Suprapubic skin (tissue), 4 donors: ENCODE results near the gene C19orf12. TPM values are rescaled to one million over a fixed set of nuclear protein-coding genes. Genes with fewer than 3 reads are reported as not detected.

Source experiments
- DNase-seq, 2 donors: peaks; one replicate each; pipeline ENCODE4 v3.0.0-alpha.2; 2019; ENCODE audit warnings: low spot score in 2 of 2
- H3K27ac ChIP-seq: fragments of 200-600 bp; sonication (generic); one replicate; pipeline ENCODE4 v1.5.1; 2019
- H3K27me3 ChIP-seq: fragments of 200-600 bp; sonication (generic); one replicate; pipeline ENCODE4 v1.5.1; 2019
- H3K36me3 ChIP-seq: fragments of 200-600 bp; sonication (generic); one replicate; pipeline ENCODE4 v1.5.1; 2019
- H3K4me1 ChIP-seq: fragments of 200-600 bp; sonication (generic); one replicate; pipeline ENCODE4 v1.5.1; 2019
- H3K4me3 ChIP-seq: fragments of 200-600 bp; sonication (generic); one replicate; pipeline ENCODE4 v1.5.1; 2019; ENCODE audit warnings: mild to moderate bottlenecking
- H3K9me3 ChIP-seq: fragments of 200-600 bp; sonication (generic); one replicate; pipeline ENCODE4 v1.5.1; 2019
- EP300 ChIP-seq: sonication (generic); formaldehyde crosslinking; IDR thresholded peaks from one replicate; pipeline ENCODE4 v1.6.1; 2017; ENCODE audit warnings: antibody characterized with exemption
- POLR2A ChIP-seq, 2 donors: fragments of 450-650 bp; IDR thresholded peaks; one replicate each; pipeline ENCODE4 v1.6.1; 2017; ENCODE audit warnings: antibody characterized with exemption in 2 of 2, mild to moderate bottlenecking in 2 of 2, moderate library complexity in 2 of 2
- POLR2AphosphoS5 ChIP-seq, 3 donors: sonication (generic); formaldehyde crosslinking; IDR thresholded peaks; one replicate each; pipeline ENCODE4 v1.6.1; 2017; ENCODE audit warnings: antibody characterized with exemption in 3 of 3
- WGBS: methylation state at CpG from one replicate; pipeline ENCODE4 v1.1.5; 2018; 5-methylcytosine and 5-hydroxymethylcytosine counted together
- total RNA-seq, 4 donors: library from RNA; depleted of rRNA; stranded (reverse); fragments of >200 nt; gene quantifications; one replicate each; pipeline ENCODE4 v1.1.0, GENCODE V29; 2016
- TF ChIP-seq, protein P1 (sequence below), 2 donors: fragments of 200-600 bp in 1 of 2; fragments of 450-650 bp in 1 of 2; sonication (generic) in 1 of 2; IDR thresholded peaks; one replicate each; pipeline ENCODE4 v1.5.1; 2016 to 2019; ENCODE audit warnings: antibody characterized with exemption in 2 of 2, mild to moderate bottlenecking in 1 of 2, moderate library complexity in 1 of 2

Gene C19orf12
- total RNA-seq, 4 donors from 2014 or later: 19.6 to 35.8 (median 27.3) TPM

DNA sequence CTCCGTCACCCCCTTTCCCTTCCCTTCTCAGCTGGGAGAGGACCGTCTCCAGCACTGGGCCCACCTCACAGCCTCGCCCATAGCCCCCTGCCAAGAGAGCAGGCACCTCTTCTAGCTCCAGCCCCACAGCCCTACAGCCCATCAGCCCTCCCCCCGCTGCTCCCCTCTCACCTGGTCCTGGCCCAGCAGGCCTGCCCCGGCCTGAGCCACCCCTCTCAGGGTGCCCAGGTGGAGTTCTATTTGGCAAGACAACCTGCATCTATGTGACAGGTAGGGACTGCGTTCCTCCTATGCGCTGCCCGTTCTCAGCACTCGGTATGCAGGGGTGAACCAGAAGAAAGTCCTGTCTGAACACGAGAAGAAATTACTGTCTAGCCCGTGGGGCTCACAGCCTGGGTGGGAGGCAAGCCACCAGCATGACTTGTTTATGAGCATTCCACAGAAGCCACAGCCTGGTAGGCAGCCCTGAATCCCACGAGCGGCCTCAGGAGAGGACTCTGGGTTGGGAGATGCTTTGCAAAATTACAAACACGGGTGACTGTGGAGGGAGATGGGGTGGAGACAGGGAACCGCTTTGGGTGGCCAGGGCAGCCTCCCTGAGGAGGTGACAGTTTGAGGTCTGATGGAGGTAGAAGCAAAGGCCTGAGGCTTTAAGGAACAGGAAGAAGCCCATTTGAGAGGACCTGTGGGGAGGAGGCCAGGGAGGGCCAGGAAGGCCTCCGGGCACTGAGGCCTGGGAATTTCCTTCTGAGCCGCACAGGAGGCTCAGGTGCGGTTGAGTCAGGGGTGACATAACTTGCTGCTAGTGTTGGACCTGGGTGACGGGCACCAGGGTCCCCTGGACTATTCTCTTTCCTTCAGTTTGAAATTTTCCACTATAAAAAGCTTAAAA lies 51.0 kb downstream of the C19orf12 start:
- 51% methylated on average over 16 of the region's 19 CpGs for WGBS
- Histone ChIP-seq H3K9me3 (no peaks in the 10 kb centered on the region), H3K27ac (peak overlapping the region; percentile 85), H3K4me1 (peaks cover 81% of the 10 kb centered on the region), H3K4me3 (peak overlapping the region; percentile 74), H3K27me3 (no peaks in the 10 kb centered on the region), H3K36me3 (no peaks in the 10 kb centered on the region)
- TF ChIP-seq POLR2A (IDR thresholded peaks at IDR 0.05): no peak
- peak in 1 of 2 donors; percentile 65 for DNase-seq

DNA sequence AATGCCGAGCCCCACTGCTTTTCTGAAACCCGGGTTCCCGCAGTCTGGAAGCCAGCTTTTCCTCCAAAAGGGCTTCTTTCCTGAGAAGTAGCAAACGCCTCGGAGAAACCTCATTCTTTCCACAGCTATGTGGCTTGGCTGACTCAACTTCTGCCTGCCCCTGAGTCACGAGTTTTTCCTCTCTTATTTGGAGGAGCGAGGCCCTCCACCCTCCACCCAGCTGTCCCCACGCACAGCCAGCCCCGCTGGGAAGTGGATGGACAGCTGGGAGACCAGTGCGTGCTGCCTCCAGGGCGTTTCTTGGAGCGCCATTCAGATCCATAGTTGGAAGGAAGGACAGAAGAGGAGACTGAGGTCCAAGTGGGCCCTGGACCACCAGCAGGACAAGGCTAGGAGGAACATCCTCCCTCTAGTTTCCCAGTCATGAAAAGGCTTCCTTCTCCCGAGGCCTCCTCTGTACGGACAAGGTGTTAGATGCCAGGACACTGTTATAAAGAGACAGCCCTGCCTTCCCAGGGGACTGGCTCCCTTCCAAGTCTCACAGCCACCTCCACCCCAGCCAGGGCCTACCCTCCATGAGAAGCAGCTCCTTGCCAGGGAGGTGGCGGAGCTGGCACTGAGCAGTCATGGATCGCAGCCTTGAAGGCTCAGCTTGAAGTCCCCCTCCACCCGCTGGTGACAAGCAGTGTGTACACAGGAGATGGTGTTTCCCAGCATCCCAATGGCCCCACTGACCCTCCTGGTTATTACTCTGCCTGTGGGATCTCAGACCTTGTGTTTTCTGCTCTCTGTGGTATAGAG lies 52.3 kb downstream of the C19orf12 start:
- H3K4me3 ChIP-seq: peak overlapping the region; percentile 24

DNA sequence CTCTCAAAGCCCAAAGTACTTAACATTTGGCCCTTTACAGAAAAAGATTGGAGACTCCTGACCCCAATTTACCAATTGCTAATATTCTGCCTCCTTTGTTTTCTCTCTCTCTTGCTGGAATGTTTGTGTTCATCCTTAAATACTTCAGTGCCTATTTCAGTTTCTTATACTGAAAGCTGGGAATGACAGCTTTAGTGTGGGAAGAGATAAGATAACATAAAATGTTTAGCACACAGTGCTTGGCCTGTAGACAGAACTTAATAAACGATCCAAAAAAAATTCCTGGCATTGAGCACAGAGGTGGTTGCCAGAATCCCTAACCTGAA lies 52.8 kb downstream of the C19orf12 start:
- Histone ChIP-seq H3K9me3 (no peaks in the 10 kb centered on the region), H3K4me3 (peak overlapping the region; percentile 24), H3K4me1 (peaks cover 63% of the 10 kb centered on the region), H3K36me3 (no peaks in the 10 kb centered on the region), H3K27me3 (no peaks in the 10 kb centered on the region), H3K27ac (peak overlapping the region; percentile 85)
- WGBS: 20% methylated on average over 1 of the region's 1 CpG
- DNase-seq: no peak
- TF ChIP-seq, protein P1, sequence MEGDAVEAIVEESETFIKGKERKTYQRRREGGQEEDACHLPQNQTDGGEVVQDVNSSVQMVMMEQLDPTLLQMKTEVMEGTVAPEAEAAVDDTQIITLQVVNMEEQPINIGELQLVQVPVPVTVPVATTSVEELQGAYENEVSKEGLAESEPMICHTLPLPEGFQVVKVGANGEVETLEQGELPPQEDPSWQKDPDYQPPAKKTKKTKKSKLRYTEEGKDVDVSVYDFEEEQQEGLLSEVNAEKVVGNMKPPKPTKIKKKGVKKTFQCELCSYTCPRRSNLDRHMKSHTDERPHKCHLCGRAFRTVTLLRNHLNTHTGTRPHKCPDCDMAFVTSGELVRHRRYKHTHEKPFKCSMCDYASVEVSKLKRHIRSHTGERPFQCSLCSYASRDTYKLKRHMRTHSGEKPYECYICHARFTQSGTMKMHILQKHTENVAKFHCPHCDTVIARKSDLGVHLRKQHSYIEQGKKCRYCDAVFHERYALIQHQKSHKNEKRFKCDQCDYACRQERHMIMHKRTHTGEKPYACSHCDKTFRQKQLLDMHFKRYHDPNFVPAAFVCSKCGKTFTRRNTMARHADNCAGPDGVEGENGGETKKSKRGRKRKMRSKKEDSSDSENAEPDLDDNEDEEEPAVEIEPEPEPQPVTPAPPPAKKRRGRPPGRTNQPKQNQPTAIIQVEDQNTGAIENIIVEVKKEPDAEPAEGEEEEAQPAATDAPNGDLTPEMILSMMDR (IDR thresholded peaks at IDR 0.05): no peak
- TF ChIP-seq EP300 (no peak), POLR2A (IDR thresholded peaks at IDR 0.05) (no peak), POLR2AphosphoS5 (IDR thresholded peaks at IDR 0.05) (no peak)

More for the DNA sequence above, 52.3 kb downstream of the C19orf12 start:
- Histone ChIP-seq H3K36me3 (no peaks in the 10 kb centered on the region), H3K27me3 (no peaks in the 10 kb centered on the region), H3K27ac (peak overlapping the region; percentile 85), H3K4me1 (peaks cover 68% of the 10 kb centered on the region), H3K9me3 (no peaks in the 10 kb centered on the region)
- DNase-seq: peak in 1 of 2 donors; percentile 89
- 24% methylated on average over 16 of the region's 17 CpGs for WGBS
- TF ChIP-seq EP300 (no peak), POLR2AphosphoS5 (IDR thresholded peaks at IDR 0.05) (peak in 1 of 3 donors; percentile 17), POLR2A (IDR thresholded peaks at IDR 0.05) (no peak)
- TF ChIP-seq, protein P1 (IDR thresholded peaks at IDR 0.05): no peak

DNA sequence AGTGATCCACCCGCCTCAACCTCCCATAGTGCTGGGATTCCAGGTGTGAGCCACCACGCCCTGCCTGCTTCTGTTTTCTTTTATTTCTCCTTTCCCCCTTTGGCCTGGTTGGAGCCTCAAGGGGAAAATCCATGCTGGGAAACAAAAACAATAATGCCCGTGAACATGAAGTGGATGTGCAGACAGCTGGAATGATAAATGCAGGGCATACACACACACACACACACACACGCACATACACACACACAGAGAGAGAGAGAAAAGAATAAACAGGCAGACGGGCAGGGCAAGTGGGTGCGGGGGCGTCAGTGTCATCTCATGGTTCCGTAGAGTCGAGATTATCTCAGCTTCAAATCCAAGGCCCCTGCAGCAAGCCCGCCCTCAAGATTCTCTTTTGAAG lies 54.2 kb downstream of the C19orf12 start:
- H3K4me3 ChIP-seq: no peak overlapping the region
- 56% methylated on average over 10 of the region's 10 CpGs for WGBS
- no peaks in the 10 kb centered on the region for H3K27me3 ChIP-seq
- no peaks in the 10 kb centered on the region for H3K36me3 ChIP-seq
- TF ChIP-seq POLR2AphosphoS5 (IDR thresholded peaks at IDR 0.05) (no peak), POLR2A (IDR thresholded peaks at IDR 0.05) (no peak), EP300 (no peak)
- TF ChIP-seq, protein P1 (IDR thresholded peaks at IDR 0.05): no peak
- peaks cover 50% of the 10 kb centered on the region for H3K4me1 ChIP-seq
- no peaks in the 10 kb centered on the region for H3K9me3 ChIP-seq
- no peak for DNase-seq
- no peak overlapping the region for H3K27ac ChIP-seq

DNA sequence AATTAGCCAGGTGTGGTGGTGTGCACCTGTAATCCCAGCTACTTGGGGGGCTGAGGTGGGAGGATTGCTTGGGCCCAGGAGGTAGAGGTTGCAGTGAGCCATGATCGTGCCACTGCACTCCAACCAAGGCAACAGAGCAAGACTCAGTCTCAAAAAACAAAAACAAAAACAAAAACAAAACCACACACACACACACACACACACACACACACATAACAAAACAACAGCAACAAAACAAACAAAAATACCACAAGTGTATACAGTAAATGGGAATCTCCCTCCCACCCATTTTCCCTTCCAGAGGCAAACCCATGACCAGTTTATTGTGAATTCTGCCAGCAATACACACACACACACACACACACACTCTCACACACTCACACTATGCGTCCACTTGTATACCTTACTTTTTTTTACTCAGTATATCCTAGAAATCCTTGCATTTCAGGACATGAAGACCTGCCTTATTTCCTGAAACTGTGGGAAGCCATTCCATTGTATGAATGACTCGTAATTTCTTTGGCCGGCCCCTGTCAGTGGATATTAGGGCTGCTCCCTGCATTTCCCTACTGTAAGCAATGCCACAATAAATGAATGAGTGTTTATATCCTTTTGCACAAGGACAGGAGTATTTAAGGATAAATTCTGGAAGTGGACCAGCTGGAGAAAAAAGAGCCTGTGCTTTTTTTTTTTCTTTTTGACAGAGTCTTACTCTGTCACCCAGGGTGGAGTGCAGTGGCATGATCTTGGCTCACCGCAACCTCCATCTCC lies 56.7 kb downstream of the C19orf12 start:
- DNase-seq: no peak
- H3K9me3 ChIP-seq: no peaks in the 10 kb centered on the region

More for the DNA sequence above, 56.7 kb downstream of the C19orf12 start:
- Histone ChIP-seq H3K4me3 (no peak overlapping the region), H3K27me3 (no peaks in the 10 kb centered on the region), H3K36me3 (no peaks in the 10 kb centered on the region), H3K27ac (no peak overlapping the region), H3K4me1 (peaks cover 29% of the 10 kb centered on the region)
- TF ChIP-seq, protein P1 (IDR thresholded peaks at IDR 0.05): no peak
- TF ChIP-seq EP300 (no peak), POLR2A (IDR thresholded peaks at IDR 0.05) (no peak), POLR2AphosphoS5 (IDR thresholded peaks at IDR 0.05) (no peak)
- 89% methylated on average over 5 of the region's 5 CpGs for WGBS
